Renal cortical epithelial cell (primary cell): ENCODE results near the gene CDKAL1. TPM values are rescaled to one million over a fixed set of nuclear protein-coding genes. Genes with fewer than 3 reads are reported as not detected.

Experiments
- DNase-seq: peaks from one replicate; pipeline ENCODE4 v3.0.0-alpha.2; 2011; ENCODE audit warnings: low read depth
- total RNA-seq: library from RNA; depleted of rRNA; stranded (reverse); fragments of >200 nt; gene quantifications from 2 replicates; pipeline ENCODE4 v1.2.3, GENCODE V29; 2014

Gene CDKAL1
- total RNA-seq, 1 donor from 2014 or later: 28.3 TPM

DNA sequence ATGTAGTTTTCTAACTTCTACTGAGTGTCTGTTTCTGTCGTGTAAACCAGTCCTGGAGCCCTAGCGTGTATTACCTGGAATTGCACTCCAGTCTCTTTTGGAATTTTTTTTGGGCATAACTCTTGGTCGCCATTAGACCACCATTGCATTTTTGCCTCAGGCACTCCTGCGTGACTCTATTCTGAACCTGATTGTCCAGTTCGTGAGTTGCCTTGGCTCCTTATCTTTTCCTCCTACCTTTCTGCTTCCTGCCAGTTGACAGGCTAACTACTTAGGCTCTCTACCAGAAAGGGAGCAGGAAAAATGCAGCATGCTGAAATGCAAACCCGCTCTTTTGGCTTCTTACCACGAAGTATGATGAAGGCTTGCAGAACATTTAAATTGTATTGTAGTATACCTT lies 568.4 kb downstream of the CDKAL1 start:
- DNase-seq: no peak

DNA sequence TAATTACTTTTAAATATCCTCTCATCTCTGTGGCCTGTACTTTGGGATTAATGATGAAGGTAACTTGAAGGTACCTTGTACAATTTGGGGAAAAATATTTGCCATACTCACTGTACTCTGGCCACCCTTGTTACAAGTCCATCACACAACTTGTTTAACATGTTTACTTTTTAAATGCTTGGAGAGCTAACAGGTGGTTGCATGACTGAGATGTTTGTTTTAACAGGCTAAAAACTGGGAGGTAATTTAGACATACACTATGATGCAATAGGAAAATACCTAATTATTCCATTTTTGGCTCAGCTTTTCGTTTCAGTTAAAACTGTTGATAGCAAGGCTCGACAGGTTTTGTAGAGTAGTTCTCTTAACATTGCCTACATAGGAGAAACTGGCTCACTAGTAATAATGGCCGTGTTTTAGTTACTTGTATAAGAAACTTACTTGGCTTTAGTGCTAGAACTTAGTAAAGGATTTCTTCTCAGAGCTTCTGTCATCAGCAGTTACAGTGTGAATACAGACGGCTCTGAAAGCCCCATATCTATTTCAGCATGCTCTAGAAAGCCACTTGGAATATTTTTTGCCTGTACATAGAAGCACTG lies 569.5 kb downstream of the CDKAL1 start:
- peak; percentile 61 for DNase-seq

DNA sequence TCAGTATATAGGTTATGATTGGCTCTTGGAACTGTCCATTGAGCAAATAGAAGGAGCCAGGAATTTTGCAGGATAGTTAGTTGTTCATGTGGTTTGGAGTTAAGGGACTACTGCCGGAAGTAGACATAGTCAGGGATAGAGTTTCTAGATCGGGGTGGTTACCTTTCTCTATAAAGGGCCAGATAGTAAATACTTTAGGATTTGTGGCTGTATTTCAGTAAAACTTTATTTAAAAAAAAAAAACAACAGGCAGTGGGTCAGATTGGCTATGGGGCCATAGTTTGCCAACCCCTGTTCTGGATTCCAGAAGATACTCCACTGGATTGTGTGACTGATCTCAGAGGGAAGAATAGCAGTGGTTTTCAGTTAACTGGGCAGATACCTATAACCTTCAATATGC lies 570.0 kb downstream of the CDKAL1 start:
- no peak for DNase-seq

DNA sequence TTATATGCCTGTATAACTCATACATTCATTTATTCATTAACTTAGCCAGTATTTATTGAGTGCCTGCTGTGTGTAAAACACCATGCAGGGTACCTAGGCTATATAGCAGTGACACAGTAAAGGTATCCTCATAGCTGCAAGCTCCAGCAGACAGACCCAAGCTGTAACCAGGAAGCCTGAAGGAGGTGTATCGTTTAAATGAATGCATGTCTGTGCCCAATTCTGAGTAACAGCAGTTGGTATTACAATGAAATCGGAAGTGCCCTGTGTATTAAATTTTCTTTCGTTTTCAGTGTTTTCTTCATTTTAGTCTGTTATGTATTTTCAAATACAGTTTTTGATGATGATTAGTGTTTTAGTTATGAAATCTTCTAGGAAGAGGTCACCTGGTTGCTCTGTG lies 573.5 kb downstream of the CDKAL1 start:
- no peak for DNase-seq

GRCh38 chr6:21109391-21110178 lies 575.3 kb downstream of the CDKAL1 start:
- peak; percentile 96 for DNase-seq

GRCh38 chr6:21110684-21111083 lies 576.4 kb downstream of the CDKAL1 start:
- DNase-seq: no peak

- peak; percentile 78 for DNase-seq
Measured at GRCh38 chr6:21111093-21111725, 577.0 kb downstream of the CDKAL1 start.

DNA sequence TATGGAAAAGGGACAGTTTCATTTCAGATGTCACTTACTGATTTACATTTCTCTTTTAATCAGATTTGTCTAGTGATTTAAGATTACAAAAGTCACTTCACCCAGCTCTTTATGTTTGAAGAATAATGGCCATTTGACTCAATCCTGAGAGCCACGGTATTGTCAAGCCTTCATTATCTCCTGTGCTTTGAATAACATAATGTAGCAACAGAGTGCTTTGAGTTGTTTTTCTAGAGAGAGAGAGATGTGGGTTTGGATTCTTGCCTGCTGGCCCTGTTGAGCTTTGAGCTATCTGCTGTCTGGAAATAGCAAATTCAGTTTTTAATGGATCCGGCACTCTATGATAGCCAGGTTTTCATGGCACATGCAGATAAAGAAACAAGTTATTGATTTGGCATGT lies 580.9 kb downstream of the CDKAL1 start:
- peak; percentile 23 for DNase-seq

DNA sequence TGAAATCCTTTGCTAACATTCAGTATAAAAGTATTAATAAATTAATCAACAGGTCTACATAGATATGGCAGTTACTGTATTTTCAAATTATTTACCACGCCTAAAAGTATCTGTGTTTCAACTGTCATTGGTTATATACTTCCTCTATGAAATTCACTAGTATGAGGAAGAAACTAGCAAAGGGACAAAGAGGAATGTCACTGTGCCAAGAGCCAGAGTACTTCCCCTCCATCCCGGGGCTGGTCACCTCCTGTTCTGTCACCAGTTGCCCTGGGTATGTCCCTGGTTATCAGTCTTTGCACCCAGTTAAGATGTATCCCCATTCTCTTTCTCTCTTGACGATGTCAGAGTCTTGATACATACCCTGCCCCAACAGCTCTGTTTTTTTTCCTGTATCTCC lies 582.5 kb downstream of the CDKAL1 start:
- DNase-seq: no peak

GRCh38 chr6:21118216-21118780 lies 584.0 kb downstream of the CDKAL1 start:
- no peak for DNase-seq

DNA sequence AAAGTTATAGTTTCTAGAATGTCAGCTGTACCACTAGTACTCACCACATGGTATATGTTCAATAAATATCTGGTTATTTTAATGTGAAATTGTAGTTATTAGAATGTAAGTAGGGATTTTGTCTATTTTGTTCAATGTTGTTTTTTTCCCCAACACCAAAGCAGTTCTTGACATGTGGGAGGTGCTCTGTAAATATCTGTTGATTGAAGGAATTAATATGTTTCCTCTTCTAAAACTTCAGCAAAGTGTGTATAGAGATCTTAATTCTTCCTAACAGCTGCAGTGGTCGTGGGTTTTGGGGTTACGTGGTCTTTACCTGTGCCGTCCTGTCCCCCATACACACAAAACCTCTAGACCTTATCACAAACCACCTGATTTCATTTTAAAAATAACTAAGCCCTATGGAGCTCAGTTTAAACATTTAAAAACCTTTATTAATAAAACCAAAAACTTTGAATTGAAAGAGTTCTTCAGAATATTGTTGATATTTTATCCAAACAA lies 587.4 kb downstream of the CDKAL1 start:
- no peak for DNase-seq

DNA sequence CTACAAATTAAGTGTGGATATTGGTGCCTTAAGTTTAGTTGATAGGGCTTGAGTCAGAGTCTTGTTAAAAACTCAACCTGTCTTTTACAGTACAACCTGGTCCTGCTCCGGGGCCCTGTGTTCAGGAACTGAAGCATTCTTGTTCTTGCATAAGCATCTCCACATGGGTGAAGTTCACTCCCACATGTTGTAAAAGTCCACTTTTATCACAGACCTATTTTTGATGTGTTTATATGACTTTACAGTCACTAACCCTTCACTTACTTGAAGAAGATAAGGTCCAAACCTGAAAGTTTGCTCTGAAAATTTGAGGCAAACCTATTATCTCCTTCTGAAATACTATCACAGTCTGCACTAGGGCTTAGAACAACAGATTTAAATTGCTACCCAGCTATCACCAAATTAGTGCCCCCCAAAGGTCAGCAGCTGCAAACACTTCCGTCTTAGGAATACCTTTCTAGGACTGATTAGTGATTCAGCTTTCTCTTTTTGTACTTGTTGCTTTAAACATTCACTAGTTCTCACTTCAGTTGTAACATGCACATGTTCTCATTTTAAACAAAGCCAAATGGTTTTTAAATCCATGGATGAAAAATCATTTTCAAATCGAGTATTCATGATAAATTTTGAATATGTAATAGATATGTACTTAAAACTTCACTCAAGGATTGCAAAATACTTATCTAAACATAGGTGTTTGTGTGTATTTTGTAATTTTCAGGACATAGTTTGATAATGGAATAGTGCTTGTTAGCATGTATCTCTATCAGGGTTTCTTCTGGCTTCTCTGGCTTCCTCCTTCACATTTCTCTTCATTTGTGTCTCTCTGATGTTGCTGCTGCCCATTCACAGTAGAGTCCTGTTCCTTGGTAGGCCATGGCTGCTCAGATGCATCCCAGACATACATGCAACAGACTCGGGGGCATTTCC lies 589.5 kb downstream of the CDKAL1 start:
- no peak for DNase-seq

DNA sequence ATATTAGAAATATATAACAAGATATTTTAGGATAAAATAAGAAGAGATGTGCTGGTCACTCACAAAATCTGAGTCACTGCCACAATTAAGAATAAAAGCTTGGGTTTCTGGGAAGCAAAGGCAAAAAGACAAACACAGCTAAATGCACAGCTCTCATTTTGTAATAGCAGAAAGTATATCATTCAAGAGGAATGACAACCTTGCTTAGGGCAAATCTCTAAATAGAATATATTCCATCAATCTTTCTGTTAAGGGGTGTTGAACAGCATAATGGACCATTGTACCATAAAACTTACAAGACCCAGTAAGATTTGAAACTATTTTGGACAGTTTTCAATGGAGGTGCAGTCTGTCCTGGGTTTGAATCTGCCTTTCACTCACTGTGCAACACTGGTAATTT lies 594.3 kb downstream of the CDKAL1 start:
- DNase-seq: no peak

- DNase-seq: no peak
Measured at GRCh38 chr6:21131406-21131805, 597.1 kb downstream of the CDKAL1 start.

DNA sequence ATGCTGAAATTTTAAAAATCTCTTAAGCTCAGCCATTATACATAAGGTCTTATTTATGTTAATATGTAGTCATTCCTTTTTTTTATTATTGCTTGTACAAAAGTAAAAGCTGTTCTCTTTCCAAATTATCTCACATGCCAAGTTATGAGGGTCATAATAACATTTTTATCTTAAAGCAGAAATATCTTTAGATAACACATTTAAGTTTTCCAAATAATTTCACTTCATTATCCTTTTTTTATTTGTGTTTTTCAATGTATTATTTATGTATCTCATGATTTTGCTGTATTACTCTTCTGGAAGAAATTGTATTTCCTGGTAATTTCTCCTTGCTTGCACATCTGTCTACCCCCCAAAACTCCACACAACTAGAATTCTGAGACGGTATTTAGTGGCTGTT lies 598.2 kb downstream of the CDKAL1 start:
- DNase-seq: no peak

DNA sequence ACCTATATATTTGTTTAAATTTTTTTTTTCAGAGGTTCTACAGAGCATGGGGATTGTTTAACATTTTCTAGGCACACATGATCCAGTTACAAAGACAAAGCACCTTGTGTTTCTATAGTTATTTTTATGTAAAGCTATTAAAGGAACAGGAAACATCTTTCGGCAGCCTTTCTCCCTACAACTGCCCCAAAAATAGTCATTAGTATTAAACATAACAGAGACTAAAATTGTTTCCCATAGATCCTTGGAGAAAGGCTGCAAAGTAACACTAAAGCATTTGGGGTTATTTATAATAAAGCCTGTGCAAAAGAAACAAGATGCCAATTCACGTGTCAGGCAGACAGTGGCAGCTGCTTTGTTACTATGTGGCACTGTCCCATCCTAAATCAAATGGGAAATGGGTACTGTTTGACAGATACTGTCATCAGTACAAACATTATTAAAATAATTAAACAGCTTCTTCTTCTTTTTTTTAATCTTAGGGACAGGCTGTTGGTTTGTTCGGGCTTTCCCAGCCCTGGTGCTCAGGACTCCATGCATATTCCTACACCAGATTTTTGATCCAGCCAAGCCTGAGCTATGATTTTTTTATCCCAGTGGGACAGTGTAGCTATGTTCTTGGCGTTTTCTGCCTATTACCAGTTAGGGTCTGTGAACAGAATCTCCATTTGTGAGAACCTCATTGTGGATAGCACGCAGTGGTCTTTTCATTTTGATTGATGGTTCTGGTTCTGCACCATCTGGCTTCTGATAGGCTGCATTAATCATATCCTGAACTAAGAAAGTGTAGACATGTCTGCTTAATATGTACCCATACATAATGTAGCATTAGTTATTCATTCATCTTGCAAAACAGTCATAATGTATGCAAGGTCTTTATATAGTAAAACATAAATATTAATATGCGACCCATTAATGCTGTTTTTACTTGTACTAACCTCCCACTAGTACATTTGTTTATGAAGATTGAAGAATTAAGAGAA lies 598.9 kb downstream of the CDKAL1 start:
- DNase-seq: no peak

DNA sequence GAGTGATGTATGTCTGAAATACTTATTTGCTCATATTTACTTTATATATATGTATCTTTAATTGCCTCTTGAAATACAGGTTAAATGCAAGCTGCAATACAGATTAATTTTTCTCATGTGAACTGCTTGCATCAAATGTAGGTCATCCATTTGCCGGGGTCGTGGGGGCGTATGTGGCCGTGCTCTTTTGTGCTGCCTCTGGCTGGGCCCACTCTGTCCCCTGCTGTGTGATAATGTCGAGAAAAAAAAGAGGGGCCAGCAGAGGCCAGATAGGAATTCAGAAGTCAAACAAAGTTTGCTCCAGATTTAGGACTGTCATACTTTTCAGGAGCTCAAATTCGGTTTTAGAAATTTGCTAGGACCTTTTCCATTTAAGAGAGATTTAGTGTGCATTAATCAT lies 599.6 kb downstream of the CDKAL1 start:
- no peak for DNase-seq

GRCh38 chr6:21134356-21134755 lies 600.1 kb downstream of the CDKAL1 start:
- no peak for DNase-seq

GRCh38 chr6:21135484-21136013 lies 601.3 kb downstream of the CDKAL1 start:
- no peak for DNase-seq
